HG02763 (cell line): ENCODE data around the gene PDE9A.

ENCODE experiments used
- ATAC-seq: cut with Tn5 transposase; IDR thresholded peaks from one replicate; pipeline ENCODE4 v1.9.1; 2021; ENCODE audit warnings: mild to moderate bottlenecking, moderate library complexity; ENCODE audit not compliant: unreplicated experiment

Gene PDE9A

GRCh38 chr21:42734323-42734971 is 81.0 kb downstream of the PDE9A start:
- no peak for ATAC-seq

GRCh38 chr21:42735061-42735460 is 81.6 kb downstream of the PDE9A start:
- no peak for ATAC-seq

- no peak for ATAC-seq
These were observed 82.5 kb downstream of the PDE9A start for GRCh38 chr21:42735944-42736343.

GRCh38 chr21:42736646-42737350 is 83.4 kb downstream of the PDE9A start:
- ATAC-seq: no peak

GRCh38 chr21:42737951-42738590 is 84.7 kb downstream of the PDE9A start:
- no peak for ATAC-seq

- ATAC-seq: no peak
These were observed 85.9 kb downstream of the PDE9A start for GRCh38 chr21:42739061-42739931.

GRCh38 chr21:42740405-42740909 is 87.0 kb downstream of the PDE9A start:
- ATAC-seq: no peak

GRCh38 chr21:42741066-42741465 is 87.6 kb downstream of the PDE9A start:
- no peak for ATAC-seq

- ATAC-seq: no peak
These were observed 91.4 kb downstream of the PDE9A start for GRCh38 chr21:42744520-42745445.

GRCh38 chr21:42745511-42746239 is 92.3 kb downstream of the PDE9A start:
- ATAC-seq: no peak

GRCh38 chr21:42746240-42746592 is 92.8 kb downstream of the PDE9A start:
- ATAC-seq: no peak

- ATAC-seq: no peak
These were observed 93.3 kb downstream of the PDE9A start for GRCh38 chr21:42746593-42747275.

- ATAC-seq: no peak
These were observed 93.9 kb downstream of the PDE9A start for GRCh38 chr21:42747276-42747701.

- ATAC-seq: no peak
These were observed 94.4 kb downstream of the PDE9A start for GRCh38 chr21:42747746-42748351.

- ATAC-seq: no peak
These were observed 95.3 kb downstream of the PDE9A start for GRCh38 chr21:42748620-42749176.

- ATAC-seq: no peak
These were observed 97.5 kb downstream of the PDE9A start for GRCh38 chr21:42750737-42751530.

GRCh38 chr21:42751866-42752265 is 98.4 kb downstream of the PDE9A start:
- no peak for ATAC-seq
